Right cardiac atrium (tissue), 5 donors: ENCODE measurements around the gene GH2. TPM values are rescaled to one million over a fixed set of nuclear protein-coding genes. Genes with fewer than 3 reads are reported as not detected.
"Not testable (repeated sequence)": the region's sequence is repeated elsewhere in the genome, so short reads cannot be mapped to it uniquely, and the experiment has no call there.

ENCODE experiments used
- ATAC-seq, 2 donors: fragments of 200-7000 bp; cut with Tn5 transposase; one replicate each; pipeline versions ENCODE4 v1.8.0 to v1.9.1; 2020; ENCODE audit warnings: moderate library complexity in 2 of 2, mild to moderate bottlenecking in 1 of 2
- DNase-seq, 3 donors: peaks; one replicate each; pipeline ENCODE4 v3.0.0-alpha.2; 2020
- H3K27ac ChIP-seq: one replicate; pipeline ENCODE4 v1.5.1; 2013; ENCODE audit warnings: mild to moderate bottlenecking, low read length, control low read depth, moderate library complexity
- H3K27me3 ChIP-seq: one replicate; pipeline ENCODE4 v1.6.1; 2013; ENCODE audit not compliant: control insufficient read depth, insufficient read depth
- H3K4me1 ChIP-seq: one replicate; pipeline ENCODE4 v1.6.1; 2013; ENCODE audit warnings: low read length; ENCODE audit not compliant: control insufficient read depth, insufficient read depth
- H3K4me3 ChIP-seq: one replicate; pipeline ENCODE4 v1.5.1; 2013; ENCODE audit warnings: low read length, control low read depth
- H3K9me3 ChIP-seq: one replicate; pipeline ENCODE4 v1.6.1; 2013; ENCODE audit warnings: low read length; ENCODE audit not compliant: control insufficient read depth
- WGBS: extraction: QIAGEN DNeasy Blood & Tissue Kit; methylation state at CpG from one replicate; pipeline ENCODE4 v1.1.7; 2013; 5-methylcytosine and 5-hydroxymethylcytosine counted together
- intact Hi-C, 4 donors: fragments of 100-400 bp; cut with DNase I; formaldehyde crosslinking; loops; one replicate each; pipeline versions ENCODE4 v1.11.0 to v1.14.0; 2022 to 2023
- polyA plus RNA-seq: library from polyadenylated mRNA; stranded (reverse); fragments of 200-250 nt; gene quantifications from one replicate; pipeline ENCODE4 v1.2.3, GENCODE V29; 2013
- total RNA-seq, 4 donors: library from RNA; stranded (reverse); fragmentation: NEBNext Ultra II Directional; extraction: Animal tissue kit (Norgen Biotek cat#: 25700); gene quantifications; one replicate each; pipeline ENCODE4 v1.2.1, GENCODE V29; 2021
- donor health status: healthy with polysubstance abuse.
- donor health status: DM: no; HTN: yes; CAD: no.
- donor health status: DM: no; HTN: no; CAD: no.
- donor health status: DM: no; HTN: yes; CAD: no; lungs with severe emphysema.
- donor health status: DM: yes; HTN: yes; CAD: no.

GH2 gene
- total and polyA plus RNA-seq, 5 donors: not detected

DNA sequence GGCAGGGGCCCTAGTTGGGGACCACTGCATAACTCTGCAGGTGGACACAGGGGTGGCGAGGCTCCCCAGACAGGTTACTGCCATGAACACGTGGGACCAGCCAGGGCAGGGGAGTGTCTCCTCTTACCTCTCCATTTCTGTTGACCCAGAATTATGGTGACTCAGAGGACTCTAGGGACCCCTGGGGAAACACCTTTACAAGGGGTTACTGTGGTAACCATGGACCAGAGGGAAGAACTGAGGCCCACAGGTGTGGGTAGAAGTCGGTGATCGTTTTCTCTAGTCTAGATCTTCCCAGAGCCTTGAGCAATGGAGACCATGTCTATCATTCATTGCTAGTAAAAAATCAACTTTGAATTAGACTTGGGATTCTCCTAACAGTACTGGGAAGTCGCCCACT lies 39.0 kb upstream of the GH2 start:
- H3K9me3 ChIP-seq: not testable (repeated sequence)
- 90% methylated on average over 5 of the region's 5 CpGs for WGBS

DNA sequence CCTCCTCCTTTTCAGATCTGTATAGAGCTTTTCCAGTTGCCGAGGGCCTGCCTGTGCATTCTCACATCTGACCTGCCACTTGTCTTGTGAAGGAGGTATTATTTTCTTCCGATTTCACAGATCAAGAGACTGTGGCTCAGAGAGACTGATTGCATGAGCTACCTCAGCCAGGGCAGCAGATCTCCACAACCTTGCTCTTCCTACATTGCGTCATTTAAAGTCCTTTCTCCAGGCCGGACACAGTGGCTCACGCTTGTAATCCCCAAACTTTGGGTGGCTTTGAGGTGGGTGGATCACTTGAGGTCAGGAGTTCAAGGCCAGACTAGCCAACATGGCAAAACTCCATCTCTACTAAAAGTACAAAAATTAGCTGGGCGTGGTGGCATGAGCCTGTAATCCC lies 38.3 kb upstream of the GH2 start:
- intact Hi-C loops: loop anchor here in 1 of 4 donors (10.0 kb wide), 1 partner anchor 105 kb away; the partner anchor contains the start of gene ICAM2
- 85% methylated on average over 6 of the region's 6 CpGs for WGBS
- not testable (repeated sequence) for H3K27ac ChIP-seq, H3K4me1 ChIP-seq, H3K4me3 ChIP-seq, ATAC-seq, DNase-seq, H3K27me3 ChIP-seq, H3K9me3 ChIP-seq

More for the DNA sequence above, 39.0 kb upstream of the GH2 start:
- ATAC-seq, H3K27me3 ChIP-seq, H3K27ac ChIP-seq, H3K4me1 ChIP-seq, H3K4me3 ChIP-seq: not testable (repeated sequence)
- intact Hi-C loops: loop anchor here in 1 of 4 donors (10.0 kb wide), 1 partner anchor 104 kb away; the partner anchor contains the start of gene ICAM2
- peak in 1 of 3 donors; percentile 18 for DNase-seq

DNA sequence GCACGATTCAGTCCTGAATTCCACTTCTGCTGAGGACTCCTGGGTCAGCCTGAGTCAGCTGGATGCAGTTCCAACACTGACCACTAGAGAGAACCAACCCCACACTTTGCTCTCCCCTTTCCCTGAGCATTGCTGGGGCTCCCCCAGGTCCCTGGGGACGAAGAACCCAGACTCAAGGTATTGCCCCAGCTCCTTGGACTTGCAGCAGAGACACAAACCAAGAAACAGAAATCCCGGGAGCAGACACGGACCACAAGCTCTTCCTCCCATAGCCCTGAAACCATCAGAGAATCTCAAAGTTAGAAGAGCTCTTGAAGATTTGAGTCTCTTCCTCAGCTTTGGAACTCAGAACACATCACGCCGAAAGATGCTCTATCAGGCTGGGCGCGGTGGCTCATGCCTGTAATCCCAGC lies 37.6 kb upstream of the GH2 start:
- intact Hi-C loops: loop anchor here (2.0 to 10.0 kb wide), 7 partner anchors 71 to 365 kb away; partner anchors contain the start of genes ERN1 (in 3 of the 4), ICAM2 (in 2 of the 4) and PRR29 (in 1 of the 4)
- Histone ChIP-seq H3K4me1 (no peaks in the 10 kb centered on the region), H3K27ac (no peak overlapping the region), H3K9me3 (no peaks in the 10 kb centered on the region), H3K4me3 (no peak overlapping the region), H3K27me3 (no peaks in the 10 kb centered on the region)
- peak; percentile 51 to 63 (median 56) for DNase-seq
- ATAC-seq: peak; percentile 80 to 88
- 36% methylated on average over 8 of the region's 8 CpGs for WGBS

DNA sequence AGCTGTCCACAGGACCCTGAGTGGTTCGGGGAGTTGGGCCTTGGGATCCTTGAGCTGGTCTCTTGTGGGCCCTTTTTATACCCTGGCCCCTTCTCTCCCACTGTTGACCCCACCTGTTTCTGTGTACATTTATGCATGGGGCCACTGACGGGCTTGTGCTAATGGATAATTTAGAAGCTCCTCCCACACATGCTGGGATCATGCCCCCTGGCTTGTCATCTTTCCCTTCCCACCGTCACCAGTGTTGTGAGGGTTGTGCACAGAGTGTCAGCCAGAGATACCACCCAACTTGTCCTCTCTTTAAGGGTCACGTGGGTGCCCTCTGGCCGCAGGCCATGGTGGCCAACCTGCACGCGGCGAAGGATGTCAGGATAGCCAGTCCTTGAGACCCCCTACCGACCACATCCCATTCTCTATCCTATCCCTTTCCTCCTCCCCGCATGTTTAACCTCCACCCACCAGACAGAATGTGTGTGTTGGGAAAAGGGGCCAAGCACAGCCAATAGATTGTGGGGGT lies 37.1 kb upstream of the GH2 start, which contains the start of gene GH1:
GH1 (minus strand) TSS at position 51 of the 517 bp plus-strand sequence. CDS start 63 bp downstream, outside the sequence.
- 49% methylated on average over 10 of the region's 10 CpGs for WGBS
- H3K27me3 ChIP-seq, H3K4me3 ChIP-seq, H3K4me1 ChIP-seq, H3K27ac ChIP-seq, H3K9me3 ChIP-seq, DNase-seq, ATAC-seq: not testable (repeated sequence)
- intact Hi-C loops: loop anchor here (2.0 to 10.0 kb wide), 7 partner anchors 72 to 366 kb away; partner anchors contain the start of genes ERN1 (in 3 of the 4), ICAM2 (in 2 of the 4) and PRR29 (in 1 of the 4)

DNA sequence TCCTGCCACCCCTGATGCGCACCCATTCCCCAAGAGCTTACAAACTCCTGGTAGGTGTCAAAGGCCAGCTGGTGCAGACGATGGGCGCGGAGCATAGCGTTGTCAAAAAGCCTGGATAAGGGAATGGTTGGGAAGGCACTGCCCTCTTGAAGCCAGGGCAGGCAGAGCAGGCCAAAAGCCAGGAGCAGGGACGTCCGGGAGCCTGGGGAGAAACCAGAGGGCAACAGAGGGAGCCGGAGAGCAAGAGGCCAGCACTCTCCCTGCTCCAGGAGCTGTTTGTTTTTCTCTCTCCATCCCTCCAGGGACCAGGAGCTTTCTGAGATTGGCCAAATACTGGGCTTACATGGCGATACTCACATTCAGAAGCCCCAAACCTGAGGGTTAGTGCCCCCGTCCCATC lies 36.6 kb upstream of the GH2 start:
- no peaks in the 10 kb centered on the region for H3K9me3 ChIP-seq
- ATAC-seq (no peak), DNase-seq (no peak)
- H3K27ac ChIP-seq: no peak overlapping the region
- intact Hi-C loops: loop anchor here (2.0 to 10.0 kb wide), 7 partner anchors 72 to 366 kb away; partner anchors contain the start of genes ERN1 (in 3 of the 4), ICAM2 (in 2 of the 4) and PRR29 (in 1 of the 4)
- H3K27me3 ChIP-seq: no peaks in the 10 kb centered on the region
- no peaks in the 10 kb centered on the region for H3K4me1 ChIP-seq
- H3K4me3 ChIP-seq: no peak overlapping the region
- WGBS: 47% methylated on average over 10 of the region's 10 CpGs

DNA sequence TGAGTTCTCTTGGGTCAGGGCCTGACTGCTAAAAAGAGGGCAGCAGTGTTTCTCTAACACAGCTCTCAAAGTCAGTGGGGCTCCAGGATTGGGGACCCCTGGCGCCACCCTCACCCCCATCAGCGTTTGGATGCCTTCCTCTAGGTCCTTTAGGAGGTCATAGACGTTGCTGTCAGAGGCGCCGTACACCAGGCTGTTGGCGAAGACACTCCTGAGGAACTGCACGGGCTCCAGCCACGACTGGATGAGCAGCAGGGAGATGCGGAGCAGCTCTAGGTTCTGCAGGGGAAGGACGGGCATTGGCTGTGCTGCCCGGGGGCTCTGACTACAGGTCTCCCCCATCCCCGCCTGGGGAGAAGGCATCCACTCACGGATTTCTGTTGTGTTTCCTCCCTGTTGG lies 35.9 kb upstream of the GH2 start:
- H3K9me3 ChIP-seq: no peaks in the 10 kb centered on the region
- H3K27ac ChIP-seq: no peak overlapping the region
- DNase-seq: no peak
- H3K4me3 ChIP-seq: no peak overlapping the region
- H3K4me1 ChIP-seq: no peaks in the 10 kb centered on the region
- no peaks in the 10 kb centered on the region for H3K27me3 ChIP-seq
- intact Hi-C loops: loop anchor here (2.0 to 10.0 kb wide), 7 partner anchors 73 to 367 kb away; partner anchors contain the start of genes ERN1 (in 3 of the 4), ICAM2 (in 2 of the 4) and PRR29 (in 1 of the 4)
- ATAC-seq: no peak
- WGBS: 78% methylated on average over 13 of the region's 13 CpGs

DNA sequence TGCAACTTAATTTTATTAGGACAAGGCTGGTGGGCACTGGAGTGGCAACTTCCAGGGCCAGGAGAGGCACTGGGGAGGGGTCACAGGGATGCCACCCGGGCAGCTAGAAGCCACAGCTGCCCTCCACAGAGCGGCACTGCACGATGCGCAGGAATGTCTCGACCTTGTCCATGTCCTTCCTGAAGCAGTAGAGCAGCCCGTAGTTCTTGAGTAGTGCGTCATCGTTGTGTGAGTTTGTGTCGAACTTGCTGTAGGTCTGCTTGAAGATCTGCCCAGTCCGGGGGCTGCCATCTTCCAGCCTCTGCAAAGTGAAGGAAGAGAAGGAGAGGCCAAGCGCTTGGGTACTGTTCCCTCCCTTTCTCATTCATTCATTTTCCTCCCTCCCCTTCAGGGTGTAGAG lies 35.5 kb upstream of the GH2 start:
- 85% methylated on average over 11 of the region's 11 CpGs for WGBS
- not testable (repeated sequence) for H3K4me1 ChIP-seq, ATAC-seq, H3K4me3 ChIP-seq, H3K9me3 ChIP-seq, H3K27ac ChIP-seq, H3K27me3 ChIP-seq, DNase-seq
- intact Hi-C loops: loop anchor here (5.0 to 10.0 kb wide), 6 partner anchors 75 to 368 kb away; partner anchors contain the start of genes ERN1 (in 3 of the 4), ICAM2 (in 2 of the 4) and PRR29 (in 1 of the 4)

GRCh38 chr17:63916566-63917185 lies 34.9 kb upstream of the GH2 start:
- Histone ChIP-seq H3K27me3 (no peaks in the 10 kb centered on the region), H3K4me3 (no peak overlapping the region), H3K9me3 (no peaks in the 10 kb centered on the region), H3K4me1 (no peaks in the 10 kb centered on the region), H3K27ac (no peak overlapping the region)
- intact Hi-C loops: loop anchor here (5.0 to 10.0 kb wide), 6 partner anchors 76 to 368 kb away; partner anchors contain the start of genes ERN1 (in 3 of the 4), ICAM2 (in 2 of the 4) and PRR29 (in 1 of the 4)
- WGBS: 81% methylated on average over 12 of the region's 12 CpGs
- DNase-seq: no peak
- no peak for ATAC-seq

- WGBS: 75% methylated on average over 10 of the region's 10 CpGs
- not testable (repeated sequence) for ATAC-seq, H3K27me3 ChIP-seq, H3K4me1 ChIP-seq, H3K27ac ChIP-seq, DNase-seq, H3K9me3 ChIP-seq, H3K4me3 ChIP-seq
- intact Hi-C loops: loop anchor here (5.0 to 10.0 kb wide), 6 partner anchors 77 to 369 kb away; partner anchors contain the start of genes ERN1 (in 3 of the 4), ICAM2 (in 2 of the 4) and PRR29 (in 1 of the 4)
Observed at GRCh38 chr17:63915753-63916152, 34.0 kb upstream of the GH2 start.

DNA sequence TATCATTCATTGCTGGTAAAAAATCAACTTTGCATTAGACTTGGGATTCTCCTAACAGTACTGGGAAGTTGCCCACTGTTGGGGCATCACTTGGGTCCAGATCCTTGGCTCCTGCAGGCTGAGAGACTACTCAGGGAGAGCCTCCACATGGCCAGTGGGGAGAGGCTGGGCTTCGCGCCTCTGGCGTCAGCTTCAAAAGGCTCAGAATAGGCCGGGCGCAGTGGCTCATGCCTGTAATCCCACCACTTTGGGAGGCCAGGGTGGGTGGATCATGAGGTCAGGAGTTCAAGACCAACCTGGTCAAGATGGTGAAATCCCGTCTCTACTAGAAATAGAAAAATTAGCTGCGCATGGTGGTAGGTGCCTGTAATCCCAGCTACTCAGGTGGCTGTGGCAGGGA lies 32.7 kb upstream of the GH2 start:
- 95% methylated on average over 7 of the region's 7 CpGs for WGBS
- no peak for DNase-seq
- H3K27me3 ChIP-seq: no peaks in the 10 kb centered on the region
- H3K9me3 ChIP-seq: no peaks in the 10 kb centered on the region
- ATAC-seq: no peak
- no peak overlapping the region for H3K27ac ChIP-seq
- no peaks in the 10 kb centered on the region for H3K4me1 ChIP-seq
- no peak overlapping the region for H3K4me3 ChIP-seq
- intact Hi-C loops: loop anchor here in 3 of 4 donors (5.0 to 10.0 kb wide), 6 partner anchors 33 to 370 kb away; partner anchors contain the start of genes ICAM2 (in 3 of the 3), ERN1 (in 2 of the 3) and PRR29 (in 1 of the 3)
